Adrenal gland (tissue), 12 donors: ENCODE measurements around the gene LRCH1. TPM values are rescaled to one million over a fixed set of nuclear protein-coding genes. Genes with fewer than 3 reads are reported as not detected.

ENCODE experiments used
- DNase-seq, 7 donors: peaks; one replicate each; pipeline ENCODE4 v3.0.0-alpha.2; 2019 to 2020
- H3K27ac ChIP-seq, 5 donors: fragments of 200-600 bp; sonication (generic) in 4 of 5; 1 replicate in 3 of 5; 2 replicates in 2 of 5; pipeline versions ENCODE4 v1.5.1 to v1.8.0; 2016 to 2020; ENCODE audit warnings: mild to moderate bottlenecking in 1 of 5
- H3K27me3 ChIP-seq: fragments of 200-600 bp; 2 replicates; pipeline ENCODE4 v1.8.0; 2021
- H3K36me3 ChIP-seq, 2 donors: fragments of 200-600 bp; replicated peaks in 1 of 2; 1 replicate in 1 of 2; 2 replicates in 1 of 2; pipeline versions ENCODE4 v1.5.1 to v1.8.0; 2018 to 2022
- H3K4me1 ChIP-seq, 2 donors: fragments of 200-600 bp; replicated peaks in 1 of 2; 1 replicate in 1 of 2; 2 replicates in 1 of 2; pipeline versions ENCODE4 v1.5.1 to v1.8.0; 2018 to 2021
- H3K4me3 ChIP-seq, 4 donors: fragments of 200-600 bp; sonication (generic) in 3 of 4; one replicate each; pipeline ENCODE4 v1.5.1; 2016 to 2018
- H3K9me3 ChIP-seq, 3 donors: fragments of 200-600 bp; sonication (generic) in 1 of 3; replicated peaks in 1 of 3; 1 replicate in 2 of 3; 2 replicates in 1 of 3; pipeline versions ENCODE4 v1.5.1 to v1.8.0; 2016 to 2021
- CTCF ChIP-seq, 6 experiments: fragments of 450-650 bp in 4 of 6; fragments of 200-600 bp in 2 of 6; sonication (generic) in 1 of 6; IDR thresholded peaks; 1 replicate in 5 of 6; 2 replicates in 1 of 6; pipeline versions ENCODE4 v1.5.1 to v1.8.0; 2016 to 2021; ENCODE audit warnings: antibody characterized with exemption in 6 of 6, mild to moderate bottlenecking in 2 of 6, moderate library complexity in 1 of 6
- POLR2A ChIP-seq, 2 donors: fragments of 450-650 bp; IDR thresholded peaks; one replicate each; pipeline ENCODE4 v1.6.1; 2017; ENCODE audit warnings: antibody characterized with exemption in 2 of 2, mild to moderate bottlenecking in 2 of 2, moderate library complexity in 1 of 2
- WGBS, 4 donors: extraction: QIAGEN DNeasy Blood & Tissue Kit in 2 of 4; methylation state at CpG; one replicate each; pipeline versions ENCODE4 v1.1.5 to v1.1.7; 2013 to 2017; 5-methylcytosine and 5-hydroxymethylcytosine counted together
- intact Hi-C, 2 donors: fragments of 100-400 bp; cut with DNase I; formaldehyde crosslinking; loops; one replicate each; pipeline versions ENCODE4 v1.14.1 to v1.15.0; 2022 to 2023
- polyA plus RNA-seq, 3 donors: library from polyadenylated mRNA; stranded (reverse); fragments of 200-250 nt in 2 of 3; fragments of 350-450 nt in 1 of 3; fragmentation: Illumina TruSeq in 1 of 3; extraction: RNeasy Lipid Tissue Mini Kit (QIAGEN cat#74804) in 1 of 3; gene quantifications; one replicate each; pipeline ENCODE4 v1.2.3, GENCODE V29; 2013 to 2014
- total RNA-seq, 9 donors: library from RNA; depleted of rRNA in 4 of 9; stranded (reverse); fragments of >200 nt in 4 of 9; fragments of 120-200 nt in 1 of 9; fragmentation: NEBNext Ultra II Directional in 1 of 9; extraction: Animal tissue kit (Norgen Biotek cat#: 25700) in 1 of 9; gene quantifications; one replicate each; pipeline versions ENCODE4 v1.1.0 to v1.2.4, GENCODE V29; 2013 to 2023
- donor health status: healthy with polysubstance abuse.
- donor health status: Bipolar disorder and iron deficiency.
- donor health status: DM: yes; HTN: yes; CAD: no.
- donor health status: DM: no; HTN: no; CAD: no.
- donor health status: DM: no; HTN: no; CAD: no.
- donor health status: DM: yes; HTN: yes; CAD: no.

Gene LRCH1
- total and polyA plus RNA-seq, 12 donors: 2.8 to 13.6 (median 8.4) TPM

GRCh38 chr13:46686171-46686570 lies 133.2 kb downstream of the LRCH1 start:
- WGBS, 4 donors: 85 to 99% (median 90%) methylated on average over 4 of the region's 4 CpGs
- TF ChIP-seq POLR2A (IDR thresholded peaks at IDR 0.05): no peak
- no peak for TF ChIP-seq CTCF (IDR thresholded peaks at IDR 0.05)
- Histone ChIP-seq H3K36me3 (peaks cover 0 to 3% of the 10 kb centered on the region in 2 donors), H3K4me3 (no peak overlapping the region), H3K4me1 (peaks cover 14 to 41% of the 10 kb centered on the region in 2 donors), H3K27me3 (no peaks in the 10 kb centered on the region), H3K27ac (no peak overlapping the region), H3K9me3 (no peaks in the 10 kb centered on the region)
- intact Hi-C loops: no loop called here
- DNase-seq: no peak

GRCh38 chr13:46687810-46688209 lies 134.8 kb downstream of the LRCH1 start:
- no peaks in the 10 kb centered on the region for H3K27me3 ChIP-seq
- DNase-seq: peak in 3 of 7 donors; percentile 19 to 27 (median 20)
- TF ChIP-seq CTCF (IDR thresholded peaks at IDR 0.05) (no peak), POLR2A (IDR thresholded peaks at IDR 0.05) (no peak)
- no peaks in the 10 kb centered on the region for H3K9me3 ChIP-seq
- intact Hi-C loops: no loop called here
- no peak overlapping the region for H3K27ac ChIP-seq
- 2 to 10% (median 8%) methylated on average over 1 of the region's 1 CpG for WGBS, 4 donors
- peaks cover 0 to 3% of the 10 kb centered on the region in 2 donors for H3K36me3 ChIP-seq
- no peak overlapping the region for H3K4me3 ChIP-seq
- peaks cover 14 to 41% of the 10 kb centered on the region in 2 donors for H3K4me1 ChIP-seq

DNA sequence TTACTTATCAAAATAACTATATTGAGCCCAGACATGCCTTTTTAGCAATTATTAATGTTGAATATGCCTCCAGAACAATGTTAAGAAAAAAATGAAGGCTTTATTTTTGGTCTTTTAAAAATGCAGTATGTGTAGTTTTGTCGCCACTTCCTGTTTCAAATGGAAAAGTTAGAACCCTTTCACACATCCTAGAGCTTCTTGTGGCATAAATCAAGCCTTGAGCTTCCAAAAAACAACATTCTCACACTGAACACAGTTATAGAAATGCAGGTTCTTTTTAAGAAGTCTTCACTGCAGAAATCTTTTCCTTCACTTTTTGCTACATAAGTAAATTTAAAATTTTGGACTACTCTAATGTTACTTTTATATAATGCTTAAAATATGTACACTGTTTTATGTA lies 135.3 kb downstream of the LRCH1 start:
- TF ChIP-seq CTCF (IDR thresholded peaks at IDR 0.05): no peak
- no peak for TF ChIP-seq POLR2A (IDR thresholded peaks at IDR 0.05)
- intact Hi-C loops: no loop called here
- no peaks in the 10 kb centered on the region for H3K27me3 ChIP-seq
- DNase-seq: no peak
- H3K4me3 ChIP-seq: no peak overlapping the region
- WGBS, 4 donors: 61 to 71% (median 62%) methylated on average over 1 of the region's 1 CpG
- peaks cover 14 to 37% of the 10 kb centered on the region in 2 donors for H3K4me1 ChIP-seq
- no peaks in the 10 kb centered on the region for H3K9me3 ChIP-seq
- no peak overlapping the region for H3K27ac ChIP-seq
- peaks cover 0 to 3% of the 10 kb centered on the region in 2 donors for H3K36me3 ChIP-seq

DNA sequence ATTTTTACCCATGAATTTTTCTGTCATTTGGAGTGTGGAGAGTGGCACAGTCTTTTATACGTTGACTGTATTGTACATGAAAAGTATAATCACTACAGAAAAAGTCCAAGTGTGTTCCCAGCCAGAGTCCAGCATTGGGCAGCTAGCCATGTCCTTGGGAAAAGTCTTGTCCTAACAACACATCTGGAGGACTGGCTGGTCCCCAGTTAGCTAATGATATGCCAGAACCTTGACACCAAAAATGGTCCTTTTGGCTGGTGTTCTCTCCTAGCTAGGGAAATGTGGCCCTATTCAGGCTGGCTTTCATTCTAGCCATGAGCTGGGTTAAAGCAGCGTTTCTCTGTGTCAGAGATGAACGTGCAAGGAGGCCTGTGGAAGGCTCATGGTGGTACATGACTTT lies 145.0 kb downstream of the LRCH1 start:
- no peak overlapping the region for H3K4me3 ChIP-seq
- intact Hi-C loops: no loop called here

More for the DNA sequence above, 145.0 kb downstream of the LRCH1 start:
- Histone ChIP-seq H3K27ac (no peak overlapping the region), H3K27me3 (no peaks in the 10 kb centered on the region), H3K36me3 (peaks cover 0 to 37% of the 10 kb centered on the region in 2 donors), H3K9me3 (no peaks in the 10 kb centered on the region), H3K4me1 (peaks cover 12% of the 10 kb centered on the region in 2 donors)
- DNase-seq: peak; percentile 65 to 88 (median 74)
- TF ChIP-seq CTCF (IDR thresholded peaks at IDR 0.05) (no peak), POLR2A (IDR thresholded peaks at IDR 0.05) (no peak)
- WGBS, 4 donors: 35 to 49% (median 43%) methylated on average over 3 of the region's 3 CpGs
